Stomach (tissue), 9 donors: ENCODE data around the gene PLXDC1. TPM values are rescaled to one million over a fixed set of nuclear protein-coding genes. Genes with fewer than 3 reads are reported as not detected.

Experiments used
- DNase-seq, 2 donors: peaks; one replicate each; pipeline versions ENCODE4 v3.0.0 to v3.0.0-alpha.2; 2013 to 2019
- H3K27ac ChIP-seq, 5 donors: fragments of 200-600 bp in 4 of 5; sonication (generic) in 4 of 5; one replicate each; pipeline ENCODE4 v1.5.1; 2013 to 2019; ENCODE audit warnings: mild to moderate bottlenecking in 1 of 5, moderate library complexity in 1 of 5
- H3K27me3 ChIP-seq, 3 donors: fragments of 200-600 bp; sonication (generic); one replicate each; pipeline ENCODE4 v1.5.1; 2017 to 2019; ENCODE audit warnings: mixed run types in 1 of 3
- H3K36me3 ChIP-seq, 4 donors: fragments of 200-600 bp; sonication (generic); 1 replicate in 3 of 4; 2 replicates in 1 of 4; pipeline ENCODE4 v1.5.1; 2016 to 2019
- H3K4me1 ChIP-seq, 4 donors: fragments of 200-600 bp; sonication (generic); one replicate each; pipeline ENCODE4 v1.5.1; 2016 to 2019
- H3K4me3 ChIP-seq, 4 donors: fragments of 200-600 bp; sonication (generic) in 3 of 4; one replicate each; pipeline ENCODE4 v1.5.1; 2016 to 2019; ENCODE audit warnings: mild to moderate bottlenecking in 1 of 4
- H3K9me3 ChIP-seq, 4 donors: fragments of 200-600 bp; sonication (generic); one replicate each; pipeline ENCODE4 v1.5.1; 2016 to 2019
- CTCF ChIP-seq, 7 experiments: fragments of 450-650 bp in 4 of 7; fragments of 200-600 bp in 3 of 7; sonication (generic) in 3 of 7; IDR thresholded peaks; one replicate each; pipeline ENCODE4 v1.5.1; 2016 to 2019; ENCODE audit warnings: antibody characterized with exemption in 7 of 7, control low read depth in 2 of 7, mild to moderate bottlenecking in 1 of 7
- EP300 ChIP-seq: sonication (generic); formaldehyde crosslinking; IDR thresholded peaks from one replicate; pipeline ENCODE4 v1.6.1; 2017; ENCODE audit warnings: antibody characterized with exemption
- POLR2A ChIP-seq, 4 donors: fragments of 450-650 bp; IDR thresholded peaks; one replicate each; pipeline ENCODE4 v1.6.1; 2016; ENCODE audit warnings: antibody characterized with exemption in 4 of 4, control low read depth in 2 of 4, mild to moderate bottlenecking in 1 of 4, moderate library complexity in 1 of 4
- POLR2AphosphoS5 ChIP-seq, 3 donors: sonication (generic); formaldehyde crosslinking; IDR thresholded peaks; one replicate each; pipeline ENCODE4 v1.6.1; 2016; ENCODE audit warnings: antibody characterized with exemption in 3 of 3
- WGBS, 5 donors: extraction: QIAGEN DNeasy Blood & Tissue Kit in 3 of 5; methylation state at CpG; one replicate each; pipeline versions ENCODE4 v1.1.5 to v1.1.7; 2013 to 2018; 5-methylcytosine and 5-hydroxymethylcytosine counted together
- intact Hi-C: fragments of 100-400 bp; cut with DNase I; formaldehyde crosslinking; loops from one replicate; pipeline ENCODE4 v1.15.1; 2023; ENCODE audit warnings: low total_unique reads
- polyA plus RNA-seq, 3 donors: library from polyadenylated mRNA; stranded (reverse); fragments of 200-250 nt; gene quantifications; one replicate each; pipeline ENCODE4 v1.2.3, GENCODE V29; 2013
- total RNA-seq, 5 donors: library from RNA; depleted of rRNA; stranded (reverse); fragments of >200 nt; gene quantifications; one replicate each; pipeline versions ENCODE4 v1.1.0 to v1.2.3, GENCODE V29; 2014 to 2016
- donor health status: healthy with polysubstance abuse.
- donor health status: Bipolar disorder and iron deficiency.
- donor health status: healthy.

The PLXDC1 gene
- total and polyA plus RNA-seq, 8 donors, result 0.58 to 77.2 (median 4.4) TPM

GRCh38 chr17:39161962-39162361 lies 10.5 kb upstream of the PLXDC1 start:
- Histone ChIP-seq H3K27me3 (peaks cover 0 to 10% (median 6%) of the 10 kb centered on the region in 3 donors), H3K36me3 (no peaks in the 10 kb centered on the region), H3K4me1 (peaks cover 17 to 32% (median 29%) of the 10 kb centered on the region in 4 donors), H3K9me3 (no peaks in the 10 kb centered on the region), H3K27ac (no peak overlapping the region), H3K4me3 (no peak overlapping the region)
- no peak for DNase-seq
- WGBS, 5 donors, result 71 to 86% (median 75%) methylated on average over 2 of the region's 2 CpGs
- TF ChIP-seq POLR2A (IDR thresholded peaks at IDR 0.05) (no peak), EP300 (no peak), CTCF (IDR thresholded peaks at IDR 0.05) (no peak), POLR2AphosphoS5 (IDR thresholded peaks at IDR 0.05) (no peak)
- intact Hi-C loops, result no loop called here

DNA sequence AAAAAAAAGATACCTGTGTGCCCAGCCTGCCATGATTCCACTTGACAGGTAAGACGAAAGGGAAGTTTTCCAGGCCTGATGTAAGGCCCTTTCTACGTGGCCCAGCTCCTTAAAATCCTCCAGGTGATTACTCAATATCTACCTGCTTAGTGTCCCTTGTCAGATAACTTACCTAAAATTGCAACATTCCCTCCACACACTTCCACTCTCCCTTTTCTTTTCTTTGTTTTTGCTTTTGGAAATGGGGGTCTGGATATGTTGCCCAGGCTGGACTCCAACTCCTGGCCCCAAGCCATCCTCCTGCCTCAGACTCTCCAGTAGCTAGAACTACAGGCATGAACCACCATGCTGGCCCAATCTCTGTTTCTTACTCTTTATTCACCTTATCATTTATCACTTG lies 7.2 kb upstream of the PLXDC1 start:
- 88 to 98% (median 97%) methylated on average over 2 of the region's 2 CpGs for WGBS, 5 donors
- Histone ChIP-seq H3K4me1 (peaks cover 0 to 8% (median 5%) of the 10 kb centered on the region in 4 donors), H3K4me3 (no peak overlapping the region), H3K27ac (no peak overlapping the region), H3K36me3 (no peaks in the 10 kb centered on the region), H3K27me3 (no peaks in the 10 kb centered on the region), H3K9me3 (no peaks in the 10 kb centered on the region)
- no peak for DNase-seq
- no peak for TF ChIP-seq POLR2AphosphoS5 (IDR thresholded peaks at IDR 0.05)
- TF ChIP-seq CTCF (IDR thresholded peaks at IDR 0.05), result no peak
- no peak for TF ChIP-seq EP300
- no peak for TF ChIP-seq POLR2A (IDR thresholded peaks at IDR 0.05)
- intact Hi-C loops, result no loop called here

GRCh38 chr17:39156491-39156890 lies 5.1 kb upstream of the PLXDC1 start:
- peaks cover 0 to 11% (median 10%) of the 10 kb centered on the region in 3 donors for H3K27me3 ChIP-seq
- no peak for DNase-seq
- intact Hi-C loops, result no loop called here
- H3K36me3 ChIP-seq, result no peaks in the 10 kb centered on the region
- TF ChIP-seq CTCF (IDR thresholded peaks at IDR 0.05) (no peak), POLR2A (IDR thresholded peaks at IDR 0.05) (no peak), EP300 (no peak), POLR2AphosphoS5 (IDR thresholded peaks at IDR 0.05) (no peak)
- H3K9me3 ChIP-seq, result no peaks in the 10 kb centered on the region
- 69 to 80% (median 70%) methylated on average over 7 of the region's 7 CpGs for WGBS, 5 donors
- H3K4me1 ChIP-seq, result peaks cover 16 to 29% (median 26%) of the 10 kb centered on the region in 4 donors
- H3K4me3 ChIP-seq, result no peak overlapping the region
- H3K27ac ChIP-seq, result no peak overlapping the region

DNA sequence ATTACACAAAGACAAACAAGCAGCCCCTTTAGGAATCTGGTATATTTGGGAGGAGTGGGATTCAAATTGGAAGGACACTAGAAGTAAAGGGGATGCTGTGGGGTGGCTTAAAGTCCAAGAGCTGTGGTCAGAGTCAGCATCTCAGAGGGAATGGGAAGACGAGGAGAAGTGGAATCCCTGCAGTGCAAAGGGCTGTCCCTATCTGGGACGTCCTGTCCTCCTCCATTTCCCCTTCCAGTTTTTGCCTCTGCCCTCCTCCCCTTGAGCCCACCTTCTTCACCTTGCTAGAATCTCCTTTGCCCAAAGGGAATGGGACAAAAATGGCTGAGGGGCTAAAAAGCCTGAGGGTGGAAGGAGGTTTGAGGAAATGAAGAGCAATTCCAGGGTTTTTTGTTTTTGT lies 4.2 kb upstream of the PLXDC1 start:
- WGBS, 5 donors, result 34 to 42% (median 38%) methylated on average over 2 of the region's 2 CpGs
- H3K9me3 ChIP-seq, result no peaks in the 10 kb centered on the region
- H3K27ac ChIP-seq, result no peak overlapping the region
- TF ChIP-seq POLR2A (IDR thresholded peaks at IDR 0.05) (no peak), POLR2AphosphoS5 (IDR thresholded peaks at IDR 0.05) (no peak), CTCF (IDR thresholded peaks at IDR 0.05) (no peak), EP300 (no peak)
- intact Hi-C loops, result no loop called here
- no peaks in the 10 kb centered on the region for H3K36me3 ChIP-seq
- peaks cover 21 to 38% (median 32%) of the 10 kb centered on the region in 4 donors for H3K4me1 ChIP-seq
- peaks cover 0 to 19% (median 18%) of the 10 kb centered on the region in 3 donors for H3K27me3 ChIP-seq
- DNase-seq, result no peak
- no peak overlapping the region for H3K4me3 ChIP-seq
